GM12878 (cell line): ENCODE data around the gene DOK7. TPM values are rescaled to one million over a fixed set of nuclear protein-coding genes. Genes with fewer than 3 reads are reported as not detected.

Experiments
- ATAC-seq: fragments of 200-7000 bp; cut with Tn5 transposase; 3 replicates; pipeline ENCODE4 v1.9.1; 2020; ENCODE audit warnings: mild to moderate bottlenecking, moderate library complexity
- BruUV-seq: library from RNA; stranded (reverse); fragments of 400-500 nt; replicated peaks from 2 replicates; lab custom pipeline; 2021; lab: Mats Ljungman, UMichigan
- CTCF ChIA-PET: fragments of 300-600 bp; sonication (Branson Sonifier 250); formaldehyde crosslinking; extraction: SDS; loops from one replicate; lab custom pipeline; 2021; ENCODE audit warnings: inconsistent platforms; lab: Yijun Ruan, JAX
- POLR2A ChIA-PET: fragments of 350-600 bp; formaldehyde crosslinking; extraction: SDS; loops from one replicate; lab custom pipeline; 2021; ENCODE audit warnings: inconsistent platforms; lab: Charles Lee
- RAD21 ChIA-PET: fragments of 300-600 bp; sonication (Branson Sonifier 250); formaldehyde crosslinking; loops from one replicate; lab custom pipeline; 2023; ENCODE audit warnings: antibody characterized with exemption; ENCODE audit not compliant: unreplicated experiment; lab: Charles Lee
- SMC1A ChIA-PET: fragments of 300-600 bp; sonication (Branson Sonifier 250); formaldehyde crosslinking; loops from one replicate; lab custom pipeline; 2023; ENCODE audit not compliant: unreplicated experiment, uncharacterized antibody; lab: Charles Lee
- DNase-seq: peaks from one replicate; pipeline ENCODE4 v3.0.0-alpha.2; 2011; ENCODE audit warnings: low read depth, low spot score
- FAIRE-seq: peaks from 3 replicates; lab custom pipeline; 2011; peaks lifted over from hg19 to GRCh38; lab: Jason Lieb, UNC
- H2AFZ ChIP-seq: 2 replicates; pipeline ENCODE4 v1.6.0; 2011; ENCODE audit warnings: low read depth, low read length, control low read depth; ENCODE audit not compliant: control insufficient read depth
- H3K27ac ChIP-seq: 2 replicates; pipeline ENCODE4 v1.5.1; 2011; ENCODE audit warnings: control low read depth; ENCODE audit not compliant: control insufficient read depth, insufficient read depth
- H3K27me3 ChIP-seq, 2 experiments: replicated peaks in 1 of 2; 2 replicates each; pipeline versions ENCODE4 v1.6.0 to v1.6.1; 2011; ENCODE audit warnings: low read length in 1 of 2; ENCODE audit not compliant: control insufficient read depth in 2 of 2, insufficient read depth in 2 of 2
- H3K36me3 ChIP-seq, 2 experiments: 2 replicates each; pipeline ENCODE4 v1.5.1; 2011; ENCODE audit warnings: low read length in 1 of 2; ENCODE audit not compliant: control insufficient read depth in 2 of 2, insufficient read depth in 2 of 2
- H3K4me1 ChIP-seq: 2 replicates; pipeline ENCODE4 v1.6.1; 2011; ENCODE audit warnings: mild to moderate bottlenecking, low read length, moderate library complexity, mixed read lengths; ENCODE audit not compliant: control insufficient read depth, insufficient read depth
- H3K4me2 ChIP-seq: 2 replicates; pipeline ENCODE4 v1.6.0; 2011; ENCODE audit warnings: control low read depth; ENCODE audit not compliant: control insufficient read depth, insufficient read depth
- H3K4me3 ChIP-seq: fragments of 200-600 bp; sonication (generic); 2 replicates; pipeline ENCODE4 v1.5.1; 2016
- H3K79me2 ChIP-seq: 2 replicates; pipeline ENCODE4 v1.6.0; 2011; ENCODE audit warnings: low read length; ENCODE audit not compliant: control insufficient read depth, insufficient read depth
- H3K9ac ChIP-seq: 2 replicates; pipeline ENCODE4 v1.8.0; 2011; ENCODE audit warnings: low read length, control low read depth, mixed read lengths; ENCODE audit not compliant: control insufficient read depth, insufficient read depth
- H3K9me3 ChIP-seq: replicated peaks from 3 replicates; pipeline ENCODE4 v1.5.1; 2011; ENCODE audit warnings: mild to moderate bottlenecking, low read length; ENCODE audit not compliant: control insufficient read depth, insufficient read depth
- H4K20me1 ChIP-seq: 2 replicates; pipeline ENCODE4 v1.6.0; 2011; ENCODE audit not compliant: control insufficient read depth, insufficient read depth
- EGR1 ChIP-seq, 2 experiments: IDR thresholded peaks; 1 replicate in 1 of 2; 2 replicates in 1 of 2; pipeline ENCODE4 v1.6.1; 2011 to 2012; ENCODE audit warnings: low read depth in 2 of 2, low read length in 2 of 2, borderline replicate concordance in 1 of 2, mild to moderate bottlenecking in 1 of 2, moderate library complexity in 1 of 2
- IKZF2 ChIP-seq, 2 experiments: fragments of 450-650 bp; IDR thresholded peaks; 2 replicates each; pipeline ENCODE4 v1.6.1; 2017; ENCODE audit warnings: mild to moderate bottlenecking in 2 of 2, moderate library complexity in 2 of 2
- KAT2A ChIP-seq: conservative IDR thresholded peaks from 2 replicates; pipeline ENCODE4 v1.6.1; 2011; ENCODE audit warnings: low read depth, low read length; ENCODE audit not compliant: control insufficient read depth
- PAX8 ChIP-seq: fragments of 450-650 bp; IDR thresholded peaks from 2 replicates; pipeline ENCODE4 v1.6.1; 2017; ENCODE audit warnings: mild to moderate bottlenecking, moderate library complexity
- PML ChIP-seq: IDR thresholded peaks from 2 replicates; pipeline ENCODE4 v1.6.1; 2012; ENCODE audit warnings: low read length, inconsistent platforms
- RCOR1 ChIP-seq: conservative IDR thresholded peaks from 2 replicates; pipeline ENCODE4 v1.6.1; 2012; ENCODE audit warnings: low read depth, low read length, improper control_type of control experiment
- TCF3 ChIP-seq: IDR thresholded peaks from 2 replicates; pipeline ENCODE4 v1.6.1; 2012; ENCODE audit warnings: low read depth, mild to moderate bottlenecking, low read length, borderline replicate concordance; ENCODE audit not compliant: insufficient read depth
- ZNF622 ChIP-seq: fragments of 450-650 bp; IDR thresholded peaks from 2 replicates; pipeline ENCODE4 v1.6.1; 2017; ENCODE audit warnings: mild to moderate bottlenecking, inconsistent platforms
- ZZZ3 ChIP-seq: IDR thresholded peaks from 2 replicates; pipeline ENCODE4 v1.6.1; 2011; ENCODE audit warnings: low read depth; ENCODE audit not compliant: control insufficient read depth, insufficient read length
- WGBS: methylation state at CpG from one replicate; pipeline ENCODE4 v1.1.6; 2016; ENCODE audit warnings: low lambda C conversion rate; ENCODE audit not compliant: insufficient replicate concordance, insufficient coverage; ENCODE audit errors: missing lambda C conversion rate; 5-methylcytosine and 5-hydroxymethylcytosine counted together
- in situ Hi-C: fragments of 300-500 bp; cut with MboI; formaldehyde crosslinking; loops from 9 replicates; pipeline ENCODE4 v1.14.3; 2018; ENCODE audit warnings: mixed read lengths
- intact Hi-C: fragments of 100-400 bp; cut with micrococcal nuclease; formaldehyde crosslinking; loops from one replicate; pipeline ENCODE4 v1.14.2; 2022; ENCODE audit not compliant: unreplicated experiment
- polyA plus RNA-seq, 11 experiments: library from polyadenylated mRNA; depleted of rRNA in 4 of 11; unstranded in 6 of 11; stranded (reverse) in 5 of 11; fragments of >200 nt; fragmentation: Nextera tagmentation in 4 of 11; fragmentation: Illumina TruSeq in 1 of 11; extraction: Ambion mirVana in 4 of 11; extraction: Trizol in 1 of 11; gene quantifications; 1 replicate in 1 of 11; 2 replicates in 10 of 11; pipeline versions ENCODE4 v1.2.1 to v1.2.3, GENCODE V29; 2011 to 2016; ENCODE audit warnings: inconsistent platforms in 2 of 11, missing spikeins in 2 of 11, low read depth in 1 of 11
- total RNA-seq, 4 experiments: library from RNA; depleted of rRNA in 3 of 4; stranded (reverse); fragments of >200 nt in 3 of 4; fragmentation: Illumina TruSeq in 1 of 4; extraction: Trizol in 1 of 4; gene quantifications; 2 replicates each; pipeline versions ENCODE4 v1.2.1 to v1.2.3, GENCODE V29; 2013 to 2021
- TF ChIP-seq, protein P1 (sequence below): fragments of 450-650 bp; IDR thresholded peaks from 2 replicates; pipeline ENCODE4 v1.6.1; 2018; ENCODE audit warnings: mild to moderate bottlenecking, low read depth, moderate library complexity; ENCODE audit not compliant: partially characterized antibody
- TF ChIP-seq, protein P2 (sequence below): fragments of 450-650 bp; IDR thresholded peaks from 2 replicates; pipeline ENCODE4 v1.6.1; 2017; ENCODE audit warnings: mild to moderate bottlenecking, moderate library complexity

The DOK7 gene
- total and polyA plus RNA-seq, 10 of the 15 experiments (the other 5 are each of a cell fraction or from before 2014, with no cell fraction given): 0.04 to 0.46 (median 0.18) TPM; not detected in 4

DNA sequence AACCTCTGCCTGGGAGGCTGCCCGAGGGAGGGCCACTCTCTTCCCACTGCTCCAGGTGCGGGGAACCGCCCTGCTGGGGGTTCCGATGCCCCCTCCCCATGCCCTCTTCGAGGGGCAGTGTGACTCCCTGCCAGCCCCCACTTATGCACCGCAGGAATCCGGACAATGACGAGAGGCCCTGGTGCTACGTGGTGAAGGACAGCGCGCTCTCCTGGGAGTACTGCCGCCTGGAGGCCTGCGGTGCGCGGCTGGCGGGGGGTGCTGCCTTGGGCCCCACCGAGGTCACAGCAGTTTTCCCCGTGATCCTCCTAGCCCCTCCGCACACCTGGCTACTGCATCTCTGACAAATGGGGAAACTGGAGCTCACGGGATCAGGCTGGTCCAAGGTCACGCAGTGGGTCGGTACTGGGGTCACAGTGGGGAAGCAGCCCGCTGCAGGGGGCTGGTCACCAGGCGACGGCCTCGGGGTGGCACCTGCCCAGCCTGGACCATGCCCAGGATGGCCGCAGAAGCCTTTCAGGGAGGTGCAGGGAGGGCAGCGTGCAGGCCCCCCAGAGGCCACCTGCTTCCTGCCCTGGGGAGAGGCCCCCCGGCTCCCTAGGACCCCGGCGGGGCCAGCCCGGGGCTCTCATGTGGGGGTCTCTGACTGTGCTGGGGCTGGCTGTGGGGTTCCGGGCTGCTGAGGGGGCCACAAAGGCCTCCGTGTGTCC is 17.8 kb upstream of the DOK7 start:
- TF ChIP-seq TCF3: no peak
- no peak for TF ChIP-seq ZNF622
- no peak for TF ChIP-seq KAT2A
- no peak for TF ChIP-seq RCOR1
- TF ChIP-seq PML: no peak
- TF ChIP-seq, protein P1, sequence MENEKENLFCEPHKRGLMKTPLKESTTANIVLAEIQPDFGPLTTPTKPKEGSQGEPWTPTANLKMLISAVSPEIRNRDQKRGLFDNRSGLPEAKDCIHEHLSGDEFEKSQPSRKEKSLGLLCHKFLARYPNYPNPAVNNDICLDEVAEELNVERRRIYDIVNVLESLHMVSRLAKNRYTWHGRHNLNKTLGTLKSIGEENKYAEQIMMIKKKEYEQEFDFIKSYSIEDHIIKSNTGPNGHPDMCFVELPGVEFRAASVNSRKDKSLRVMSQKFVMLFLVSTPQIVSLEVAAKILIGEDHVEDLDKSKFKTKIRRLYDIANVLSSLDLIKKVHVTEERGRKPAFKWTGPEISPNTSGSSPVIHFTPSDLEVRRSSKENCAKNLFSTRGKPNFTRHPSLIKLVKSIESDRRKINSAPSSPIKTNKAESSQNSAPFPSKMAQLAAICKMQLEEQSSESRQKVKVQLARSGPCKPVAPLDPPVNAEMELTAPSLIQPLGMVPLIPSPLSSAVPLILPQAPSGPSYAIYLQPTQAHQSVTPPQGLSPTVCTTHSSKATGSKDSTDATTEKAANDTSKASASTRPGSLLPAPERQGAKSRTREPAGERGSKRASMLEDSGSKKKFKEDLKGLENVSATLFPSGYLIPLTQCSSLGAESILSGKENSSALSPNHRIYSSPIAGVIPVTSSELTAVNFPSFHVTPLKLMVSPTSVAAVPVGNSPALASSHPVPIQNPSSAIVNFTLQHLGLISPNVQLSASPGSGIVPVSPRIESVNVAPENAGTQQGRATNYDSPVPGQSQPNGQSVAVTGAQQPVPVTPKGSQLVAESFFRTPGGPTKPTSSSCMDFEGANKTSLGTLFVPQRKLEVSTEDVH: no peak
- TF ChIP-seq, protein P2, sequence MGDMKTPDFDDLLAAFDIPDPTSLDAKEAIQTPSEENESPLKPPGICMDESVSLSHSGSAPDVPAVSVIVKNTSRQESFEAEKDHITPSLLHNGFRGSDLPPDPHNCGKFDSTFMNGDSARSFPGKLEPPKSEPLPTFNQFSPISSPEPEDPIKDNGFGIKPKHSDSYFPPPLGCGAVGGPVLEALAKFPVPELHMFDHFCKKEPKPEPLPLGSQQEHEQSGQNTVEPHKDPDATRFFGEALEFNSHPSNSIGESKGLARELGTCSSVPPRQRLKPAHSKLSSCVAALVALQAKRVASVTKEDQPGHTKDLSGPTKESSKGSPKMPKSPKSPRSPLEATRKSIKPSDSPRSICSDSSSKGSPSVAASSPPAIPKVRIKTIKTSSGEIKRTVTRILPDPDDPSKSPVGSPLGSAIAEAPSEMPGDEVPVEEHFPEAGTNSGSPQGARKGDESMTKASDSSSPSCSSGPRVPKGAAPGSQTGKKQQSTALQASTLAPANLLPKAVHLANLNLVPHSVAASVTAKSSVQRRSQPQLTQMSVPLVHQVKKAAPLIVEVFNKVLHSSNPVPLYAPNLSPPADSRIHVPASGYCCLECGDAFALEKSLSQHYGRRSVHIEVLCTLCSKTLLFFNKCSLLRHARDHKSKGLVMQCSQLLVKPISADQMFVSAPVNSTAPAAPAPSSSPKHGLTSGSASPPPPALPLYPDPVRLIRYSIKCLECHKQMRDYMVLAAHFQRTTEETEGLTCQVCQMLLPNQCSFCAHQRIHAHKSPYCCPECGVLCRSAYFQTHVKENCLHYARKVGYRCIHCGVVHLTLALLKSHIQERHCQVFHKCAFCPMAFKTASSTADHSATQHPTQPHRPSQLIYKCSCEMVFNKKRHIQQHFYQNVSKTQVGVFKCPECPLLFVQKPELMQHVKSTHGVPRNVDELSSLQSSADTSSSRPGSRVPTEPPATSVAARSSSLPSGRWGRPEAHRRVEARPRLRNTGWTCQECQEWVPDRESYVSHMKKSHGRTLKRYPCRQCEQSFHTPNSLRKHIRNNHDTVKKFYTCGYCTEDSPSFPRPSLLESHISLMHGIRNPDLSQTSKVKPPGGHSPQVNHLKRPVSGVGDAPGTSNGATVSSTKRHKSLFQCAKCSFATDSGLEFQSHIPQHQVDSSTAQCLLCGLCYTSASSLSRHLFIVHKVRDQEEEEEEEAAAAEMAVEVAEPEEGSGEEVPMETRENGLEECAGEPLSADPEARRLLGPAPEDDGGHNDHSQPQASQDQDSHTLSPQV: no peak
- TF ChIP-seq EGR1 (IDR thresholded peaks at IDR 0.05; ENCODE audit: borderline replicate concordance in 1 of 2, low read depth in 2 of 2, low read length in 2 of 2): no peak
- no peak for TF ChIP-seq IKZF2 (IDR thresholded peaks at IDR 0.05)
- no peak for TF ChIP-seq PAX8
- TF ChIP-seq ZZZ3: no peak
- H3K4me1 ChIP-seq: no peaks in the 10 kb centered on the region
- H3K9me3 ChIP-seq: no peaks in the 10 kb centered on the region
- H3K27me3 ChIP-seq: no peaks in the 10 kb centered on the region
- H3K27ac ChIP-seq: no peak overlapping the region
- in situ Hi-C loops: loop anchor here (5.0 to 10.0 kb wide), 2 partner anchors 98 to 340 kb away; no protein-coding TSS in a partner anchor
- FAIRE-seq (no peak), ATAC-seq (no peak), DNase-seq (no peak)
- no peaks in the 10 kb centered on the region for H3K79me2 ChIP-seq
- H3K9ac ChIP-seq: no peak overlapping the region
- POLR2A ChIA-PET: no interaction called here
- no TSS peak for BruUV-seq
- H3K4me2 ChIP-seq: no peak overlapping the region
- H3K36me3 ChIP-seq: no peaks in the 10 kb centered on the region
- 37% methylated on average over 34 of the region's 34 CpGs for WGBS
- no peak overlapping the region for H3K4me3 ChIP-seq
- no peak overlapping the region for H2AFZ ChIP-seq
- RAD21 ChIA-PET: interaction anchor here (0.9 kb wide), 1 partner anchor 99 kb away, joined by 4 read pairs; no protein-coding TSS in a partner anchor
- H4K20me1 ChIP-seq: no peaks in the 10 kb centered on the region
- SMC1A ChIA-PET: interaction anchor here (5.8 kb wide), 1 partner anchor 100 kb away, joined by 35 read pairs; no protein-coding TSS in a partner anchor
- CTCF ChIA-PET: interaction anchor here (7.0 kb wide), 1 partner anchor 99 kb away, joined by 81 read pairs; no protein-coding TSS in a partner anchor
- intact Hi-C loops: no loop called here
